ENCODE data around the gene RNASEH1. TPM values are rescaled to one million over a fixed set of nuclear protein-coding genes. Genes with fewer than 3 reads are reported as not detected.

Gene RNASEH1
- total and polyA plus RNA-seq, 8 donors = 5.5 to 10.6 (median 8.0) TPM

GRCh38 chr2:3600256-3600855, 42.2 kb upstream of the RNASEH1 start:
- intact Hi-C loops (cut with DNase I) = no loop called here
- no peak for TF ChIP-seq CTCF (IDR thresholded peaks at IDR 0.05)
- H3K27ac ChIP-seq = no peak overlapping the region
- no peaks in the 10 kb centered on the region for H3K4me1 ChIP-seq
- 75 to 80% methylated on average over 11 of the region's 11 CpGs for WGBS, 2 donors
- H3K27me3 ChIP-seq = no peaks in the 10 kb centered on the region
- no peak overlapping the region for H3K4me3 ChIP-seq
- H3K9me3 ChIP-seq = no peaks in the 10 kb centered on the region
- ATAC-seq = no peak
- FAIRE-seq = no peak
- no peaks in the 10 kb centered on the region for H3K36me3 ChIP-seq
- no peak for DNase-seq

GRCh38 chr2:3598912-3599854, 41.0 kb upstream of the RNASEH1 start:
- TF ChIP-seq CTCF (IDR thresholded peaks at IDR 0.05) = no peak
- Histone ChIP-seq H3K27ac (no peak overlapping the region), H3K36me3 (no peaks in the 10 kb centered on the region), H3K9me3 (no peaks in the 10 kb centered on the region), H3K4me3 (no peak overlapping the region), H3K4me1 (no peaks in the 10 kb centered on the region), H3K27me3 (no peaks in the 10 kb centered on the region)
- no peak for ATAC-seq
- intact Hi-C loops (cut with DNase I) = no loop called here
- FAIRE-seq = no peak
- no peak for DNase-seq
- 78 to 91% methylated on average over 22 of the region's 22 CpGs for WGBS, 2 donors

GRCh38 chr2:3598197-3598910, 40.2 kb upstream of the RNASEH1 start:
- DNase-seq = no peak
- intact Hi-C loops (cut with DNase I) = no loop called here
- Histone ChIP-seq H3K27me3 (no peaks in the 10 kb centered on the region), H3K4me1 (no peaks in the 10 kb centered on the region), H3K27ac (no peak overlapping the region), H3K9me3 (no peaks in the 10 kb centered on the region), H3K4me3 (no peak overlapping the region), H3K36me3 (no peaks in the 10 kb centered on the region)
- 72 to 82% methylated on average over 22 of the region's 22 CpGs for WGBS, 2 donors
- ATAC-seq = no peak
- no peak for FAIRE-seq
- no peak for TF ChIP-seq CTCF (IDR thresholded peaks at IDR 0.05)

GRCh38 chr2:3597567-3597966, 39.4 kb upstream of the RNASEH1 start:
- no peak for TF ChIP-seq CTCF (IDR thresholded peaks at IDR 0.05)
- 77 to 87% methylated on average over 6 of the region's 6 CpGs for WGBS, 2 donors
- Histone ChIP-seq H3K27ac (no peak overlapping the region), H3K36me3 (no peaks in the 10 kb centered on the region), H3K9me3 (no peaks in the 10 kb centered on the region), H3K27me3 (no peaks in the 10 kb centered on the region), H3K4me1 (no peaks in the 10 kb centered on the region), H3K4me3 (no peak overlapping the region)
- DNase-seq = no peak
- no peak for FAIRE-seq
- intact Hi-C loops (cut with DNase I) = no loop called here
- no peak for ATAC-seq
